NCI-H446 treated with DMSO at 0.1 percent for 48 hours (cell line): Measurements from ENCODE around the gene DRC1.

Experiments used
- DNase-seq: peaks from one replicate; lab custom pipeline; 2025; lab: John Stamatoyannopoulos, UW

The DRC1 gene

DNA sequence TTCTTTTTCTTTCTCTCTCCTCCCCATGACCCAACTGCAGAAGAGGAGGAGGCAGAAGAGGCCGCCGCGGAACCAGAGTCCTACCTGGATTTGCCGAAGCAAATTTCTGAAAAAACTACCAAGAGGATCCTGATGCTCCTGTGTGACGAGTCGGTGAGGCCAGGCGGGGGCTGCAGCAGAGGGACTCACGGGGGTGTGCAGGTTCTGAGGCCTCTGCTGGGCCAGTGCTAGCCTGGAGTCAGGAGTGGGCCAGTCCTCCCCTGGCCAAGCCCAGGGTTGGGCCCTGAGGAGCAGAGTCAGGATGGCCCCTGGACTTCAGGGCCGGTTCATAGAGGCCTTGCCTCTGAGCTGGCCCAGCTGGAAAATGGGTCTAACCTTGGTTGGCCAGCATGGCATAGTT, 46.9 kb downstream of the DRC1 start:
- no peak for DNase-seq

DNA sequence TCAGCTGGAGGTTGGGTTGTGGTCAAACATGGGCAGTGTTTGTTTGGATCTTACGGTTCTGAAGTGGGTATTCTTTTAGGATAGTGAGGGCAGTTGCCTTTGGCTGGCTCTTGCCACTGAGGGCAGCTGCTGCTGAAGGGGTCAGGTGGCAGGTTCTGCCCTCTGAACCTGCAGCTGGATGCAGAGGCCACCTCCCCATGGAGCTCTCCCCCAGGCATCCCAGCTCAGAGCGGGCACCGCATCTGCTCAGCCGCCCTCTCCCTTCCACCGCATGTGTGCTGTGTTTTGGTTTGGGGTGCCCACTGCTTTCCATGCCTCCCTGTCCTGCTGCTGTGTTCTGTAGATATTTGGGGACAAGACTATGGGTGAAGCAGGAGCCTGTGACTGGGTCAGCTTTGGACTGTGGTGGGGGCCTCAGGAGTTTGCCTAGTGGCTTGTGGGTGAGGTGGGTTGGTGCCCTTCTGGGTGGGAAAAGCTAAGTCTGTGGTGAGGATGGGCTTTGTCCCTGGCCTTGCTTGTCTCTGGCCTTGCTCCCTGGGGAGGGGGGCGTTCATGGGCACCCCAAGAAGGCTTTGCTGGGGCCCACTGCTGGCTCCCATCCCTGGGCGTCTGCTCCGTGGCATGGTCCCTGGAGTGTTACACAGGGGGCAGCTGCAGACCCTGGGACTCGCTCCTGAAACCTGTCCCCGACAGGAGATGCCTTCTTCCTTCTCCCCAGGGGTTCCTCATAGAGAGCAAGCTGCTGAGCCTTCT, 47.7 kb downstream of the DRC1 start:
- no peak for DNase-seq

DNA sequence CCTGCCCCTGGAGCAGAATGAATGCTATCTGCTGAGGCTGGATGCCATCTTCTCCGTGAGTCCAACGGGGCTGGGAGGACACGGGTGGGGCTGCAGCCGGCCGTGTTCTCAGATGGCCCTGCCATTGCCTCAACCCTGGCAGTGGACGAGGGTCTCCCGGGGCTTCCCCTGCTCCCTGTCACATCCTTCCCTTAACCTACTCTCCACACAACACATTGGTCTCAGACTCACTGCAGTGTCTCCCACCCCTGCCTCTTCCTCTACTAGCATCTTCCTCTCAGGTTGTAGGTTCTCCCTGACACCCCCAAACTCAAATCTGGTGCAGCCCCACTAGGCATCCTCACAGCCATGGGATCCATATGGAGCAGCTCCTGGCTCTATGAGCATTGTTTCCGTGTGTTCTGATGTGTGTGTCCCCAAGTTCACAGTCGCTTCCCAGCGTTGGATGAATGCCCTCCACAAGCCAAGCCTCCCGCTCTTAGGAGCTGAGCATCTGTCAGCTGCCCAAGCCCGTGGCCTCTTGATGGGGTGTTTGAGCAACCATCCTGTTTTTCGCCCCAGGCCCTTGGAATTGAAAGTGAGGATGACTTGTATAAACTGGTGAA, 48.4 kb downstream of the DRC1 start:
- no peak for DNase-seq

- no peak for DNase-seq
Observed at GRCh38 chr2:26451700-26452099, 50.0 kb downstream of the DRC1 start.

GRCh38 chr2:26453421-26454329, 52.0 kb downstream of the DRC1 start:
- DNase-seq = no peak

DNA sequence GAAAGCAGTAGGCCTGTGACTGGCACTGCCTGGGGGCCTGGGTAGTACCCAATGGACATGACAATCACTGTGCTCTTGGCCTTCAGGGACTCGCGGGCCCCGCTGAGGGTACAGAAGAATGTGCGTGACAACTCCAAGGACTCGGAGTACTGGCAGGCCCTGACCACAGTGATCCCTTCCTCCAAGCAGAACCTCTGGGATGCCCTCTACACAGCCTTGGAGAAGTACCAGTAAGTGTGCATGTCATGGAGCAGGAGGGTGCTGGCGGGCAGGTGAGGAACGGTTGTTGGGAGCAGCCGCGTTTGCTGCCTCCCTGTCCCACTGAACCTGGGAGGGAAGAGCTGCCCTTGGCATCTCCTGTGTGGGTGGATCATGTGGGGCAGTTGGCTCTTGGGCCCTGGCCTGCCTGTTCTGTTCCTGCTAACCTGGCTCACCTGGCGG, 52.9 kb downstream of the DRC1 start:
- no peak for DNase-seq

DNA sequence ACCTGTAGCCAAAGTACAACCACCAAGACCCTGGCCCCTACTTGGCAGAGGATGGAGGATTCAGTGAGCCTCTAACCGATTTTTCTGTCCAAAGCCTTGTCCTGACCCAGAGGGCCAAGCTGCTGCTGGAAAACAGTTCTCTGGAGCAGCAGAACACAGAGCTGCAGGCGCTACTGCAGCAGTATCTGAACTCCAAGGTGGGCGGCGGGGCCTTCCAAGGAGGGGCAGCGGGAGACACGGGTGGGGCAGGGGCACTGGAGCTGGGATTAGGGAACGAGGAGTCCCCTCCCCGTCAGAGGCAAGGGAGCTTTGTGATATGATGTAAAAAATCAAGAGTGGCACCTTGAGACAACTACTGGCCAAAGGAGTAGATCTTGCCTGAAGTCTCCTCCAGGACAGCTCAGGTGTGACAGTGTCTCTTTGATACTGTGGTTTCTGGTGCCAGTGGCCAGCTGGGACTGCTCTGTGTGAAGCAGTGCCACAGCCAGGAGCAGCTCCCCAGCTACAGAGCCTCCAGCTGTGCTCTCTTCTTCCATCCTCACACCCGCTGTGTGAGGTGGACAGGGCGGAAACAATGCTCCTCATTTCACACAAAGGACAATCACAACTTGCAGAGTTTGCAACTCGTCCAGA, 53.4 kb downstream of the DRC1 start:
- no peak for DNase-seq

GRCh38 chr2:26455670-26456439, 54.1 kb downstream of the DRC1 start:
- DNase-seq = no peak

- DNase-seq = no peak
Observed at GRCh38 chr2:26456440-26457250, 54.9 kb downstream of the DRC1 start.

GRCh38 chr2:26457251-26457666, 55.5 kb downstream of the DRC1 start:
- no peak for DNase-seq

DNA sequence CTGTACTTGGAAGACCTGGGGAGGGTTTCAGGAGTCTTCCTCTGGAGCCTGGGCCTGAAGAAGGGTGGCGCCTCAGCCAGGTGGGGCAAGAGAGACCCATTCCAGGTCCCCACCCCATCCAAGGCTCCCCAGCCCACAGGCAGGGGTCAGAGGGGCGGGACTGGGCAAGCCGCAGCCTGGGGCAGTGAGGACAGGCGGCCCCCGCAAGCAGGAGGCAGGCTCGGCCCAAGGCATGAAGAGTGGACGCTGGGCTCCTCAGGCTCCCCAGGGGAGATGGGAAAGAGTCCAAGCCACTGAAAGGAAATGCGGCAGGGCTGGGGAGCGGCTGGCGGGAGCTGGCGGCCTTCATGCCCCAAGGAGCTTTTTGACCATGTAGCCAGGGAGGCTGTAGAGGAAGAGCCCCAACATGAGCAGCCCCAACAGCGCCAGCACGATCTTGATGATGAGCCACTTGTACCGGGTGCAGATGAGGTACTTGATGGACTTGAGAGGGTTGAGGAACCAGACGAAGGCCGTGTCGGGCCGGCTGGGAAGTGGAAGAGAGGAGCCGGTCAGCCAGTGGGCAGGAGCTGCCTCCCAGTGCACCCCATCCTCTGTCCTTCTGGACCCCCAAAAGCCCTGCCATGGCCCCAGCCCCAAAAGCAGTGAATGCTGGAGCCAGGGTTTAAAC, 56.1 kb downstream of the DRC1 start:
- DNase-seq = no peak

DNA sequence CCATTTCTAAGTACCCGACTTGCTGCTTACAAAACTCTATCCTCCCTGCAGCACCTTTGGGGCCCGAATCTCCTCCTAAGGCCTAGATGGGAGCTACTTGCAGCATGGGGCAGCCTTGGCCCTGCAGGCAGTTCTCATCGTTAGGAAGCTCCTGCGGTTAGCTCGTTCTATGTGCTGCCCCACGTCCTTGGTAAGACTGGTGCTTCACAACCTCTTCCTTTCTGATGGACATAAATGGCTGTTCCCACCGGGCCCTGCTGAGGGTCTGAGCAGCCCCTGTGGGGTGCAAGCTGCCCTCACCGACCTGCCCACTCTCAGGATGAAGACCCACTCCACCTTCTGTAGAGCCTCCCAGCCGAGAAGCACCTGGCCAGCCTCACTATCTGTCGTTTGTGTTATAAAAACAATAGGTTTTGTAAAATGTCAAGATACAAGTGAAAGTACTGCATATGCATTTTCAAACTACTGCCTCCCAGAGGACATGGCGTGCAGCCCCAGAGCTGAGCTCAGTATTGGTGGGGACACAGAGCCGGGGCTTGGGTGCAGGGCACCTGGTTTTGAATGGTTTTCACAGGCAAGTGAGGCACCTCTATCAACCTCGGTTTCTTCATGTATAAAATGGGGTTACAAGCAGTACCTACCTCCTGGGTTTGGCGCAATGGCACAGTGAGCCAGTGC, 56.8 kb downstream of the DRC1 start:
- no peak for DNase-seq

GRCh38 chr2:26459991-26460612, 58.4 kb downstream of the DRC1 start:
- no peak for DNase-seq

DNA sequence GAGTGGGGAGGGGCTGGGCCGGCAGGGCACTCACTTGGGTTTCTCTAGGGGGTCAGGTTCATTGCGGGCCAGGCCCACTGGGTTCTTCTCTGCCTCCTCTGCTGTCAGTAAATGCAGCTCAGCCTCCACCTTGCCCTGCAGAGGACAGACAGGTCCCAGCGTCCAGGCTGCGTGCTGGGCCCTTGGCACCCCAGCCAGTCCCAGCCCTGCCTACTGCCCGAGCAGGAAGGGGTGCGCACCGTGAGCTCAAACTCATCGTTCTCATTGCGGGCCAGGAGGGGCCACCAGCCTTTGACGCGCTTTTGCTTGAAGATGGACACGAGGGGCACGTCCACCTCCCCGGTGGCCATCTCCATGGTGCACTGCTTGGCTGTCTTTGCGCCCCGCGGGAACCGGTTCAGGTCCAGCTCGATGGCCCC, 58.9 kb downstream of the DRC1 start:
- no peak for DNase-seq

DNA sequence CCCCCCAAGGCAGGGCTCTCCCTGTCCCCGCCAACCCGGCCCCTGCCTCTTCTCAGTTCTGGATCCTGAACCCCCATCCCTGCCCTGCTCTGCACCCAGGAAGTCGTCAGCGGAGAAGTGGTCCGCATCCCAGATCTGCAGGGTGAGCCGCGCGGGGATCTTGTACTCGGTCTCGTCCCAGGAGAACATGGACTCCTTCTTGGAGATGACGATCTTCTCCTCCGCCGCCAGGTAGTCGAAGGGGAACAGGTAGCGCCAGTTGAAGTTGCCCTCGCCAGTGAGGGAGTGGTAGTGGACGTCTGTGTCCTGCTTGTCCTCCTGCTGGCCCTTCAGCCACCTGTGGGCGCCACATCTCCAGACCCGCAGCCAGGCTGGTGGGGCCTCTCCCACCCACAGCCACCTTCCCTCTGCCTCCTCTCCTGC, 59.9 kb downstream of the DRC1 start:
- no peak for DNase-seq

DNA sequence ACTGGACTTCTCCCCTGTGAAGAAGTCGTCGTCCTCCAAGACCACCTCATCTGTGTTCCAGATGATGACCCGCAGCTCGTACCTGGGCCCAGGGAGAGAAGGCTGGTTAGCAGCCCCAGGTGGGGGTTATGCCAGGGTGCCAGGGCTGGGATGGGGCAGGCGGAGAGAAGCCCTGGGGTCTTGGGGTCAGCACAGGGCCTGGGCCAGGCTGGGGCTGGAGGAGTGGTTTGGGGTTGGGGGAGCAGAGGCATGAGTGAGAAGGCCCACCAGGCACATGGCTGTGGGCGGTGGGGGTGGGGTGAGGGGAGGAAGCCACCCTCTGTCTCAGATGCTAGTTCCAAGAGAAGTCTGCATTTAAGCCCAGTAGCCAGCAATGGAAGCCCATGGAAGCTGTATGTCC, 60.4 kb downstream of the DRC1 start:
- no peak for DNase-seq

GRCh38 chr2:26462511-26463243, 61.0 kb downstream of the DRC1 start:
- DNase-seq = peak; percentile 47
